Caco-2 (cell line): ENCODE data around the gene FBXO38. TPM values are rescaled to one million over a fixed set of nuclear protein-coding genes. Genes with fewer than 3 reads are reported as not detected.

Experiments used
- BruUV-seq: library from RNA; stranded (reverse); fragments of 400-500 nt; replicated peaks from 2 replicates; lab custom pipeline; 2021; lab: Mats Ljungman, UMichigan
- CTCF ChIA-PET: fragments of 300-600 bp; sonication (Branson Sonifier 250); formaldehyde crosslinking; loops from one replicate; lab custom pipeline; 2022; ENCODE audit warnings: antibody characterized with exemption; lab: Charles Lee
- POLR2A ChIA-PET: fragments of 300-600 bp; sonication (Branson Sonifier 250); formaldehyde crosslinking; loops from one replicate; lab custom pipeline; 2022; ENCODE audit warnings: antibody characterized with exemption; lab: Charles Lee
- DNase-seq, 2 experiments: peaks; one replicate each; pipeline versions ENCODE4 v3.0.0 to v3.0.0-alpha.2; 2020 to 2022
- H3K27me3 ChIP-seq: replicated peaks from 2 replicates; pipeline ENCODE4 v1.6.0; 2011; ENCODE audit warnings: low read length; ENCODE audit not compliant: control insufficient read depth, insufficient read depth
- H3K36me3 ChIP-seq: 2 replicates; pipeline ENCODE4 v1.5.1; 2011; ENCODE audit warnings: low read length; ENCODE audit not compliant: control insufficient read depth, insufficient read depth
- H3K4me1 ChIP-seq: fragments of 250-450 bp; sonication (Bioruptor Pico); 2 replicates; pipeline ENCODE4 v1.5.1; 2020; ENCODE audit warnings: mild to moderate bottlenecking
- H3K4me3 ChIP-seq: 2 replicates; pipeline ENCODE4 v1.5.1; 2011; ENCODE audit warnings: low read depth, mild to moderate bottlenecking, control low read depth, low read length
- H3K9me3 ChIP-seq: fragments of 250-450 bp; sonication (Bioruptor Pico); 2 replicates; pipeline ENCODE4 v1.5.1; 2020; ENCODE audit warnings: mild to moderate bottlenecking, moderate library complexity
- H3K27ac Mint-ChIP-seq: one replicate; pipeline ENCODE4 v1.8.0; 2022; ENCODE audit warnings: mixed read lengths; ENCODE audit not compliant: unreplicated experiment
- H3K27me3 Mint-ChIP-seq: one replicate; pipeline ENCODE4 v1.8.0; 2022; ENCODE audit warnings: mixed read lengths; ENCODE audit not compliant: insufficient read depth, unreplicated experiment
- H3K36me3 Mint-ChIP-seq: one replicate; pipeline ENCODE4 v1.8.0; 2022; ENCODE audit warnings: mild to moderate bottlenecking, mixed read lengths; ENCODE audit not compliant: insufficient read depth, unreplicated experiment
- H3K4me1 Mint-ChIP-seq: one replicate; pipeline ENCODE4 v1.8.0; 2022; ENCODE audit warnings: low read depth, mixed read lengths; ENCODE audit not compliant: unreplicated experiment
- H3K4me3 Mint-ChIP-seq: one replicate; pipeline ENCODE4 v1.8.0; 2022; ENCODE audit warnings: mild to moderate bottlenecking, moderate library complexity, mixed read lengths; ENCODE audit not compliant: unreplicated experiment
- H3K9me3 Mint-ChIP-seq: one replicate; pipeline ENCODE4 v1.8.0; 2022; ENCODE audit warnings: mixed read lengths; ENCODE audit not compliant: unreplicated experiment
- intact Hi-C: fragments of 100-400 bp; cut with micrococcal nuclease; formaldehyde crosslinking; loops from one replicate; pipeline ENCODE4 v1.10.0; 2022; ENCODE audit not compliant: unreplicated experiment
- total RNA-seq: library from RNA; stranded (reverse); gene quantifications from 2 replicates; pipeline ENCODE4 v1.2.3, GENCODE V29; 2022
- TF ChIP-seq, protein P1 (sequence below), 2 experiments: fragments of 200-600 bp in 1 of 2; IDR thresholded peaks; 1 replicate in 1 of 2; 2 replicates in 1 of 2; pipeline versions ENCODE4 v1.5.1 to v1.8.0; 2011 to 2022; ENCODE audit warnings: antibody characterized with exemption in 1 of 2, control low read depth in 1 of 2, inconsistent platforms in 1 of 2, low read depth in 1 of 2, low read length in 1 of 2, mild to moderate bottlenecking in 1 of 2, moderate library complexity in 1 of 2; ENCODE audit not compliant: insufficient read depth in 1 of 2, severe bottlenecking in 1 of 2, unreplicated experiment in 1 of 2

Gene FBXO38
- total RNA-seq, 1 experiment from 2014 or later: 36.7 TPM

DNA sequence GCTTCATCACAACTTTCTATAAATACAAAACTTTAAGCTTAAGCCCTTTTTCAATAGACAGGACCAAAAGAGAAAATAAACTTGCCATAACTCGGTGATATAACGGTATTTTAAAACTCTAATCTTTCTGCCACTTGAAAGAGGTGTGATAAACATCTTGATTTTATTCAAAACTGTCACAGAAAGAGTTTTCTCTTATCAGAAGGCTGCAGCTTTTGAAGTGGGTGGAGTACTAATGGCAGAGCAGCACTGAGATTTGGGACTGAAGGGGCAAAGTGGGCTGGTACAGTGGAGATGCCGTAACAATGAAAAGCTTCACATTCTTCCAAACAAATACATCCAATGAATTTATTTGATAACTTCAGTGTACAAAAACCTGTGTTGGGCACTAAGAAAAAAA is 92.5 kb downstream of the FBXO38 start:
- no peaks in the 10 kb centered on the region for H3K27me3 ChIP-seq
- no peaks in the 10 kb centered on the region for H3K4me1 ChIP-seq
- H3K9me3 ChIP-seq: no peaks in the 10 kb centered on the region
- H3K27ac Mint-ChIP-seq: no peak overlapping the region
- BruUV-seq: no TSS peak
- no peaks in the 10 kb centered on the region for H3K36me3 ChIP-seq
- TF ChIP-seq, protein P1, sequence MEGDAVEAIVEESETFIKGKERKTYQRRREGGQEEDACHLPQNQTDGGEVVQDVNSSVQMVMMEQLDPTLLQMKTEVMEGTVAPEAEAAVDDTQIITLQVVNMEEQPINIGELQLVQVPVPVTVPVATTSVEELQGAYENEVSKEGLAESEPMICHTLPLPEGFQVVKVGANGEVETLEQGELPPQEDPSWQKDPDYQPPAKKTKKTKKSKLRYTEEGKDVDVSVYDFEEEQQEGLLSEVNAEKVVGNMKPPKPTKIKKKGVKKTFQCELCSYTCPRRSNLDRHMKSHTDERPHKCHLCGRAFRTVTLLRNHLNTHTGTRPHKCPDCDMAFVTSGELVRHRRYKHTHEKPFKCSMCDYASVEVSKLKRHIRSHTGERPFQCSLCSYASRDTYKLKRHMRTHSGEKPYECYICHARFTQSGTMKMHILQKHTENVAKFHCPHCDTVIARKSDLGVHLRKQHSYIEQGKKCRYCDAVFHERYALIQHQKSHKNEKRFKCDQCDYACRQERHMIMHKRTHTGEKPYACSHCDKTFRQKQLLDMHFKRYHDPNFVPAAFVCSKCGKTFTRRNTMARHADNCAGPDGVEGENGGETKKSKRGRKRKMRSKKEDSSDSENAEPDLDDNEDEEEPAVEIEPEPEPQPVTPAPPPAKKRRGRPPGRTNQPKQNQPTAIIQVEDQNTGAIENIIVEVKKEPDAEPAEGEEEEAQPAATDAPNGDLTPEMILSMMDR (IDR thresholded peaks at IDR 0.05; ENCODE audit: insufficient read depth in 1 of 2, low read depth in 1 of 2, low read length in 1 of 2, severe bottlenecking in 1 of 2, unreplicated experiment in 1 of 2): no peak
- ChIA-PET POLR2A (no interaction called here), CTCF (no interaction called here)
- no peaks in the 10 kb centered on the region for H3K36me3 Mint-ChIP-seq
- no peaks in the 10 kb centered on the region for H3K4me1 Mint-ChIP-seq
- no peak overlapping the region for H3K4me3 Mint-ChIP-seq
- intact Hi-C loops: no loop called here
- H3K27me3 Mint-ChIP-seq: peaks cover 12% of the 10 kb centered on the region
- H3K9me3 Mint-ChIP-seq: no peaks in the 10 kb centered on the region
- H3K4me3 ChIP-seq: no peak overlapping the region
- no peak for DNase-seq

DNA sequence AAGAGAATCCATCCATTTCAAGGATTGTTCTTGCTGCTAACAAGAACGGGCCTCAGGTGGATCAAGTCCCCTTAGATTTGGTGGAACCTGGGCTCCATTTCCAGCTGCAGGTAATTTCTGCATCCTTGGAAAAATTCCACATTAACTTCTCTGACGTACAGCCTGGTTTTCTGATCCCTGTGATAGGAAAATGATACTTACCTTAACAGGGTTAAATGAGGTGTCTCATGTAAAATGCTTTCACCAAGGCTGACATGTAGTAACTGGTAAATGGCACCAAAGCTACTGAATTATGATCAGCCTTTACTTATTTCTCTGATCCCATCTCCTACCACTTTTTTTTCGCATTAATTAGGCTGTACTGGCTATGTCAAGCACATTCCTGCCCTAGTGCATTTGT is 93.7 kb downstream of the FBXO38 start:
- intact Hi-C loops: no loop called here
- CTCF ChIA-PET: no interaction called here
- H3K9me3 Mint-ChIP-seq: no peaks in the 10 kb centered on the region
- H3K27me3 ChIP-seq: no peaks in the 10 kb centered on the region
- peaks cover 3% of the 10 kb centered on the region for H3K36me3 Mint-ChIP-seq
- H3K27me3 Mint-ChIP-seq: peaks cover 13% of the 10 kb centered on the region
- no peaks in the 10 kb centered on the region for H3K36me3 ChIP-seq
- TF ChIP-seq, protein P1 (IDR thresholded peaks at IDR 0.05; ENCODE audit: insufficient read depth in 1 of 2, low read depth in 1 of 2, low read length in 1 of 2, severe bottlenecking in 1 of 2, unreplicated experiment in 1 of 2): no peak
- H3K27ac Mint-ChIP-seq: no peak overlapping the region
- POLR2A ChIA-PET: no interaction called here
- H3K4me3 ChIP-seq: no peak overlapping the region
- DNase-seq: no peak
- no peak overlapping the region for H3K4me3 Mint-ChIP-seq
- H3K4me1 Mint-ChIP-seq: peaks cover 2% of the 10 kb centered on the region
- no TSS peak for BruUV-seq
- H3K4me1 ChIP-seq: no peaks in the 10 kb centered on the region
- no peaks in the 10 kb centered on the region for H3K9me3 ChIP-seq

DNA sequence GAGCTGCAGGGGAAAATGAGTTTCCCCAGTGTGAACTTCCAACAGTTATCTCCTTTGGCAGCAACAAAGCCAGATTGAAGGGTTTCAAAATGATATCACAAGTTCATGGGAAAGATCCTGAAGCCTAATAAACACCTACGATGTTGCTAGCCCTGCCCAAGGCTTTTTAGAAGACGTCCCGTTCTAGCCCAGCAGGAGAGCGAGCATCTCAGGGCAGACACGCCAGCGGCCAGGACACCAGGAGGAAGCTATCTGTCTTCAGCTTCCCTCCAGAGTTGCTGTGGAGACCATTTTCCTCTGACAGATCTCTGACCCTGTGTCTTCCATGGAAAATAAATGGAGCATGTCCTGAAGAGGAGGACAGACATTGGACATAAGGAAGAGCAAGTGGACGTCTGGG is 98.4 kb downstream of the FBXO38 start:
- Mint-ChIP-seq H3K4me3 (no peak overlapping the region), H3K27ac (no peak overlapping the region), H3K27me3 (peaks cover 26% of the 10 kb centered on the region), H3K4me1 (peaks cover 7% of the 10 kb centered on the region), H3K9me3 (no peaks in the 10 kb centered on the region), H3K36me3 (peaks cover 9% of the 10 kb centered on the region)
- no peak for DNase-seq
- ChIA-PET CTCF (no interaction called here), POLR2A (no interaction called here)
- no peaks in the 10 kb centered on the region for H3K9me3 ChIP-seq
- BruUV-seq: no TSS peak
- TF ChIP-seq, protein P1 (IDR thresholded peaks at IDR 0.05; ENCODE audit: insufficient read depth in 1 of 2, low read depth in 1 of 2, low read length in 1 of 2, severe bottlenecking in 1 of 2, unreplicated experiment in 1 of 2): no peak
- H3K36me3 ChIP-seq: no peaks in the 10 kb centered on the region
- H3K4me1 ChIP-seq: no peaks in the 10 kb centered on the region
- H3K4me3 ChIP-seq: no peak overlapping the region
- H3K27me3 ChIP-seq: no peaks in the 10 kb centered on the region
- intact Hi-C loops: loop anchor here (2.0 kb wide), 1 partner anchor 37 kb away; no protein-coding TSS in a partner anchor
